ENCODE results near the gene MLN.

The MLN gene

DNA sequence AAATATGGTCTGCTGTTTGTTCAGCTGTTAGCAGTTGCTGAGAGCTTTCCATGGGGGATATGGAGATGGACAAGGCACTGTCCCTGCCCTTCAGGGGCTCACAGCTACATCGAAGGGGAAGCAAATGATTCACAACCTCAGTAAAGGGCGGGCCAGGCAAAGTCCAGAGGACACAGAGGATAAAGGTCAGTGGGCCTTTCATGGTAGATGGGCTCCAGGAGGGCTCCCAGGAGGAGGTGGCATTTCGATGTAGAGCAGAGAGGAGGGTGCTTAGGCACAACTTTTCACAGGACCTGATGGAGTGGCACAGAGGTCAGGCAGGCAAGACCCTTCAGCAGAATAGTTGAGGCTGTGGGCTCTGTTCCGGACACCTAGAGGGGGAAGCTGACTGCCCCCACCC, 15.2 kb upstream of the MLN start:
- no peak for DNase-seq
- in situ Hi-C loops (cut with MboI; ENCODE audit: low pct_unique_long_range_greater_than_20kb, low sequenced_read_pairs): no loop called here

DNA sequence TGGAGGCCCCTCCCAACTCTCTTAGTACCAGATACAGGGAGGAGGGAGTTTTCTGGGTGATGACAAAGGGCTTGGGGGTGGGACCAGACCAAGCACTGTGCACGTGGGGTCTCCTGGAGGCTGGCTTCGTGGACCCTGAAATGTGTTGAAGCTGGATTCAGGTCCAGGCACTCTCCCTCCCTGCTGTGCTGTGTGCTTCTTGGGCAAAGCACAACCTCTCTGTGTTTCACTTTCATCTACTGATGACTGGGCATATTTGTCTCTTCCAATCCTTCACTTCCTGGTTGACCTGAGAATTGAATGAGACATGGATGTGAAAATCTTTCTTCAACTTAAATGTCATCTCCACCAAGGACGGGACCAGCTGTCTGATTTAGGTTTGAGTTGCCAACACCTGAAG, 14.5 kb upstream of the MLN start:
- no peak for DNase-seq
- in situ Hi-C loops (cut with MboI; ENCODE audit: low pct_unique_long_range_greater_than_20kb, low sequenced_read_pairs): no loop called here

DNA sequence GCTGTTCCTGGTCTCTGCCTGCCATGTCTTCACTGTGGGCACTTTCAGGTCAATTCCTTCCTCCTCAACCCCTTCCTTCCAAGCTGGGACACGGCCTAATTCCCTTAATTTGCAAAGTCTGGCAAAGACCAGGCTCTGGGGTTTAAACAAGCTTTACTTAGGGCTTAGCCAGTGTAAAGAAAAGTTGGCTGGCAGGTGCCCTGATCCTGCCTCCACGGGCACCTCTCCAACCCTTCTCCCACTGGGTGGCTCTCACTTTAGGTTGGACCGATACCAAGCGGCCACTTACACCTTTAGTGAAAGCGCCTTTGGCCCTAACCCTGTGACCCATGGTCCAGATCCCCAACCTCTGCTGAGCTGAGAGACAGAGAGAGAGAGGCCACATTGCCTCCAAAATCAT, 13.7 kb upstream of the MLN start:
- in situ Hi-C loops (cut with MboI; ENCODE audit: low pct_unique_long_range_greater_than_20kb, low sequenced_read_pairs): no loop called here

DNA sequence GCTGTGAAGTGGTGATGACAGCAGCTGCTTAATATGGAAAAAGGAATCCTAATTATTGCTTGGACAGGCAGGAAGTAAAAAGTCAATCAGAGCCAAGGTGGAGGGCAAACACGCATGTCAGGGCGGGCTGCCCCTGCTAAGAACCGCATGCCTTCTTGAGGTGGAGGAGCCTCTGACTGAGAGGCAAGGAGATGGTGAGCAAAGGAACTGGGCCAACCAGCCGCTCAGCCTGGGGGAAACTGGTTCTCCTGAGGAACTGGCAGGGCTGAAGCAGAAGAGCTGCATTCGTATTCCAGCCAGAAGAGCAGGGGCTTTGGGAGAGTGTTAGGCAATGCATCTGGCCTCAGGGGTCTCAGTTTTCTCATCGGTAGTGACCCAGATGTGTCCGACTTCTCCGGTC, 13.1 kb upstream of the MLN start:
- DNase-seq: no peak
- in situ Hi-C loops (cut with MboI; ENCODE audit: low pct_unique_long_range_greater_than_20kb, low sequenced_read_pairs): no loop called here

More for the DNA sequence above, 13.7 kb upstream of the MLN start:
- DNase-seq: no peak

DNA sequence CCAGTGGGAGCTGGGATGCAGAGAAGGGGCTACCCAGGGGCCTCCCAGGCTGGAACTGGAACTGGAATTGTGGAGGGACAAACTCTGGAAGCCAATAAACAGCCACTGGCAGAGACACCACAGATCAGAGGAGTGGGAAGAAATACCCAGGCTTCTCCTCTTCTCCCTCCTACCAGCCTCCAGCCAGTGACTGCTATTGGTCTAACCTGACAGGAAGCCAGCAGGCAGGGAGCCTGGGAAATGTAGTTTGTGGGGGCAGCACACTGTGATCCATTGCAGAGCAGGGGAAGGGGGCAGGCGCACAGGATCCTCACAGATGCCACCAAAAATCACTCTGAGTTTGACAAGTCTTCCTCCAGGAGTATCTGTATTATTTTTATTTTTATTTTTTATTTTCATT, 12.1 kb upstream of the MLN start:
- in situ Hi-C loops (cut with MboI; ENCODE audit: low pct_unique_long_range_greater_than_20kb, low sequenced_read_pairs): no loop called here
- no peak for DNase-seq

DNA sequence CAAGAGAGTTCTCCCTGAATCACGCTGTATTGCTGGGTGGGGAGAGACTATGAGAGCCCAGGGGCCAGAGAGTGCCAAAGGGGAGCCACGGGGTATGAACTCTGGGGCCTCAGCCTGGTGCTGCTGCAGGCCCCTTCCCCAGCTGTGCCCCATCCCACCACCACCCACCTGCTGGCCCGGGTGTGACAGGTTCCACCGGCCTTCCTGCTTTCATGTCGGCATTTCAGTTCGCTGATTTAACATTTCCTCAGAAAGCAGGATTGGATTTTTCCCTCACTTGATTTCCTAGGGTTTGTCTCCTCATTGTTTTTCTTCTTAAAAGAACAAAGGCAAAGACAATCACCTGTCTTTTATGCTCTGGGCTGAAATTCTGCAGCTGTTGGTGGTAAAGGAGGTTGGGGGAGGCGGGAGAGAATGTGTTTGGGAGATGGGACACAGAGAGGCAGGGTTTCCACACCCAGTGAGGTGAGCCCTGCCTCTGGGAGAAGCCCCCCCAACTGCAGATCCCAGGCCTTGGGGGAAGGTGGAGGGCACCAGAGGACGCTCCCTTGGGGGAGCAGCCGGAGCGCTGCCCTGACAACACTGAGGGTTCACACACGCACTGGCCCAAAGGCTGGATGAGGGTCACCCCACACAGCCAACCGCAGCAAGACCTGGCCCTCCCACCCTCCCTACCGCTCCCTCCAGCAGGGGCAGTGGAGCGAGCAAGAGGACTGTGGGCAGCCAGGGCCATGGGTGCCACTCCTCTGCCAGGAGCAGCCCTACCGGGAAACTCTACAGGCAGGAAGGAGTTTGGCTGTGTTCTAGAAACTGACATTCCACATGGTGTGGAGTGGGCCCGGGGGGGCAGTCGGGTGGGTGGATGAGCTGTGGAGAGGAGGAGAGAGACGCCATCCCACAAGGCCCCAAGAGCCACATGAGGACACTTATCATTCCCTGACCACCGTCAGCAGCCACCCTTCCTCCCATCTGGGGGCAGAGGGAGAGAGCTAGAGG, 10.5 kb upstream of the MLN start:
- in situ Hi-C loops (cut with MboI; ENCODE audit: low pct_unique_long_range_greater_than_20kb, low sequenced_read_pairs): no loop called here
- DNase-seq: no peak

DNA sequence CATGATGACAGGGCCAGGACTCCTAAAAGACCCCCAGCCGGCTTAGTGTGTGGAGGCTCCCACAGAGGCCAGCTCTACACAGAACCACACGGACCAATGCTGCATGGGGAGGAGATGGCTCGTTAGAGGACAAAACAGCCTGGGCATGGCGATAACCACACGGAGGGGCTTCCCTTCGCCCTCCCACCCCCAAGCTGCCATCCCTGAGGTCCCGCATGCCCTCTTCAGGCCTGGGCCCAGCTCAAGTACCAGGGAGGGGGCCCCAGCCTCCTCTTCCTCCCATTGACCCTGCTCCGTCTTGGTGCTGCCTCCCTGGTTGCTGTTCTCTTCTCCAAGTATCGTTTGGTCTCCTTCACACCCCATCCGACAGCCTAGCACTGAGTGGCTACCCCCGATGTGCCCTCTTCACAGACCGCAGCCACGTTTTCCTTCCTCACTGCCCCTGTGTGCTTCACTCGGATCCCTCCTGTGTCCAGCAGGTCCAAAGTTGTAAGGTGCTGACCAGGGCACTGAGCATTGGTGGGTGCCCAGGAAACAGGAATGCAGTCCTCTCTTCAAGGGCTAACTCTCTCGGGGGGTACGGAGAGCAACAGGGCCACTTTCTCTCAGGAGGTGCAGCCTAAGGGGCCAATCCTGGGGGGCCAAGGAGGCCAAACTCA, 9.6 kb upstream of the MLN start:
- no peak for DNase-seq
- in situ Hi-C loops (cut with MboI; ENCODE audit: low pct_unique_long_range_greater_than_20kb, low sequenced_read_pairs): no loop called here

DNA sequence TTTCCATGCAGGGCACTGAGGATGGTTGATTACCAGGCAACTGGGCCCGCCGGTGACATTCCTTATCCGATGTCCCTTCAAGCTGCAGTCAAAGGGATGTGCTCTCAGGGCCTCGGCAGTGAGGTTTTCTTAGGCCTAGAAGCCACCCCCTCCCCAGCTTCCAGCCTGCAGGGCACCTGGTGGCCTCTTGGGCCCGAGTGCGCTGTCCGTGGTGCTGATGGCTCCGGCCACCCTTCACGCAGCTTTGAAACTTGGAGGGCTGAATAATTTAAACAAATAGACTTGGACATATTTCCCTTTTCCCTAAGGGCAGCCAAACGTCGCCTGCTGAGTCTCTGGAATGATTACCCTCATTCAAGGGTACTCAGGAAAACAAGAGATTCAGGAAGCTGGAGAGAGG, 8.9 kb upstream of the MLN start:
- peak; percentile 58 for DNase-seq
- in situ Hi-C loops (cut with MboI; ENCODE audit: low pct_unique_long_range_greater_than_20kb, low sequenced_read_pairs): no loop called here

DNA sequence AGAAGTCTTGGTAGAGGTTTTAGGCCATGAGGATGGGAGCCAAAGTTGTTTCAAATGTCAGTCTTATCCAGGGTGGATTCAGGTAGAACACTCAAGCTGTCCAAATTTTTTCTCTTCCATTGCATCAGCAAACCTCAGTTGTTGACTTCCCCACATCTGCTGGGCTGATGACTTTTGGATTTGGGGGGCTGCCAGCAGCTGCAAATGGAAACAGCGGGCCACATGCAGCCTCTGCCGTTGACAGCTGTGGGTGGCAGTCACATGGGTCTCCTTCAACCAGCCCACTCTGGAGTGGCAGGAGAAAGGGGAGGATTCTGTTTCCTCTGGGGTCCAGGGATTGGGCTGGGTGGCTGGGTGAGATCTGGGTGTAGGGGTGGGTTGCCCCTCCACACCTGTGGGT, 5.8 kb upstream of the MLN start:
- no peak for DNase-seq
- in situ Hi-C loops (cut with MboI; ENCODE audit: low pct_unique_long_range_greater_than_20kb, low sequenced_read_pairs): no loop called here

DNA sequence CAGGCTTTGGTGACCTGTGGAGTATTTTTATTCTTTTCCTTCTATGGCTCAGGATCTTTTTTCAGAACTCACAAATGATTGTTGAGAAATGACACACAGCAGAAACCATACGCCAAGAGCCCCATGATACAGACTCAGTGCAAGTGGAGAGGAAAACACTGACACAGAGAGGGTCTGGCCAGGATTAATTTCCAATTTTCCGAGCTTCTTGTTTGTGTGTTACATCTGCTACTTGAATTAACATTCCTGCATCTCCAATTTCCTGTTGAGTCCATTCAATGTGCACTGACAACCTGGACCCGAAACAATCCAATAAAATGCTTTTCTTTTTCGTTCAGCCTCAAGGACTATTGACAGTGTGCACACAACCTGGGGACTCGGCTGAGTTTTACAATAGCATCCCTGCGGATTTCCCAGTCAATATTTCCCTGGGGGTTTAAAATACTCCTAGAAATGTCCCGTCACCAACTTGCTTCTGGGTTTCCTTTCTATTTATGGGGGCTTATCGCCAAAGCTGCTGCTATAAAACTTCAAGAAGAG, 4.9 kb upstream of the MLN start:
- no peak for DNase-seq
- in situ Hi-C loops (cut with MboI; ENCODE audit: low pct_unique_long_range_greater_than_20kb, low sequenced_read_pairs): no loop called here

DNA sequence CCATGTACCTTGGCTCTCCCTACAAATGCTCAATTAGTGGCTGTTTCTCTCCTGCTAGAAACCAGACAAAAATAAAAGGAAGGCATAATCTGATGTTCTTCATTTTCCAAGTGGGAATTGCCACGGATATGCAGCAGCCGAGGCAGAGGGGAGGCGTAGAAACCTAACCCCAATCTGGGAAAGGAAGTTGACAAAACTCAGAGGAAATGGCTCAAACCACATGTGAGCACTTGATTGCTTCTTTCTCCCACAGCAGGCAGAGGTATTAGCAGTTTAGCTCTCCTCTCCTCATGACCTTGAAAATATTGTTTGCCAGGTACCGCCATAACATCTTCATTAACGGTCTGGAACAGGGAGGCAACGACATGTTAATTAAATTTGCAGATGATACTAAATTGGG, 3.8 kb upstream of the MLN start:
- in situ Hi-C loops (cut with MboI; ENCODE audit: low pct_unique_long_range_greater_than_20kb, low sequenced_read_pairs): no loop called here
- no peak for DNase-seq

DNA sequence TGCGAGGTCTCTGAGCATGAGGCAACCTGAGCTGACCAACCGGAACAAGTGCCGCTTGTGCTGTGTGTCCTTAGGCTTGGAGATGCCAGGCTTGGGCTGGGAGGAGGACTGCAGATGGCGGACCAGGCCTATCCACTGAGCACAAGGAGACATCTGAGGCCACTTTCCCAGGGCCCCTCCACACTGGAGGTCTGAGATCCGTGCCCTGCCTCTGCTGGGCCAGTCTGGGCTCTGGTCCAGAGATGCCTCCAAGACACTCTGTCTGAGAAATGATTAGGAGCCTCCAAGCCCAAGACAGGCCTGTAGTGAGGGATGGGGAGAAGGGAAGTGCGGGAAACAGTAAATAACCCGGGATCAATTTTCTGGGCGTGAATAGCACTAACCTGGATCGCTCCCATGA, 3.0 kb upstream of the MLN start:
- in situ Hi-C loops (cut with MboI; ENCODE audit: low pct_unique_long_range_greater_than_20kb, low sequenced_read_pairs): no loop called here
- no peak for DNase-seq

DNA sequence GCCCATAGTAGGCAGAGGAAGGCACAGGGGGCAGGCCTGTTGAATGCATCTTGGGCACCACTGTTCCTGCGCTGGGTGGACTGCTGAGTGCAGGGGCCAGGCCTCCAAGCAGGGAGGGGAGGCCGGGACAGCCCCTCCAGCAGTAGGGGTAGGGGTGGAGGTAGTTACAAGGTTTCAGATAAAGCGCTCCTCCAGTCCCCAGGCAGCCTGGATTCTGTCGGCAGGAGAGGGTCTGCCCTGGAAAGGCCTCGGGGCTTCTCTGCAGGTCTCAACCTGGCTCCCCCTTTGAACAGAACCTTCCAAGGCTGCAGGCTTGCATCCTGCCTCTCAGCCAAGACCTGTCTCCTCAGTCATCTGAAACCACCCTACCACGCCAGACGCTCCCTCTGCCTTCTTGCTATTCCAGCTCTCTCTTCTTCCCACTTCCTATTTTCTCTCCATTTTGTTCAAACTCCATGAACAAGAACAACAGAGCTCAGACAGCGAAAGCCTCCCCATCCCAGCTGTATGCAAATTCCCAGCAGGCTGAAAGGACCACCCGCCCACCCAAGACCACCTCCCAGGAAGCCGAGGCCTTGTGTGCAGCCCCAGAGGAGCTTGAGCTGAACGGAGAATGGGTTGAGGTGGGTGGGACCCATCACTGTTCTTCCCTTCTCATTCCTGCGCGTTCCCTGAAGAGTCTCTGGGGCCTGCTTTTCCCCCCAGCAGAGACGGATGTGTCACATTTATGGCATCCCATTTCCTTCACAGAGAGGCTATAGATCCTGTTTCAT, 1.4 kb downstream of the MLN start:
- in situ Hi-C loops (cut with MboI; ENCODE audit: low pct_unique_long_range_greater_than_20kb, low sequenced_read_pairs): no loop called here
- no peak for DNase-seq

DNA sequence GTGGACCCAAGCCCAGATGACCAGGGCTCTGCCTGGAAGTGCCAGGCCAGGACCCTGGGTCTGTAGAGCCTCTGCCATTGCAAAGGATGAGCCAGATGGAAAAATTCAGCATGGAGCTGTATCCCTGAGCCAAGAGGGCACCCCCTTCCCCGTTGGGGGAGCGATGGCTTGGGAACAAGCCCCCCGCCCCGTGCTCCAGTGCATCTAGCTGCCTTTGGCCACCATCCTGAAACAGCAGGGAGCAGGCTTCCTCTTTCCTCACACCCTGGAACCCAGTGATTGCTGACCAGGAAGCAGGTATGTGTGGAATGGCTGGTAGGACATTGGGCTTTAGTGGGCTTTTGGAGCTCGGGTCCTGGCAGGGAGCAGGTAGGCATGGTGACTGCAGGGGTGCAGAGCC, 2.2 kb downstream of the MLN start:
- no peak for DNase-seq
- in situ Hi-C loops (cut with MboI; ENCODE audit: low pct_unique_long_range_greater_than_20kb, low sequenced_read_pairs): no loop called here

DNA sequence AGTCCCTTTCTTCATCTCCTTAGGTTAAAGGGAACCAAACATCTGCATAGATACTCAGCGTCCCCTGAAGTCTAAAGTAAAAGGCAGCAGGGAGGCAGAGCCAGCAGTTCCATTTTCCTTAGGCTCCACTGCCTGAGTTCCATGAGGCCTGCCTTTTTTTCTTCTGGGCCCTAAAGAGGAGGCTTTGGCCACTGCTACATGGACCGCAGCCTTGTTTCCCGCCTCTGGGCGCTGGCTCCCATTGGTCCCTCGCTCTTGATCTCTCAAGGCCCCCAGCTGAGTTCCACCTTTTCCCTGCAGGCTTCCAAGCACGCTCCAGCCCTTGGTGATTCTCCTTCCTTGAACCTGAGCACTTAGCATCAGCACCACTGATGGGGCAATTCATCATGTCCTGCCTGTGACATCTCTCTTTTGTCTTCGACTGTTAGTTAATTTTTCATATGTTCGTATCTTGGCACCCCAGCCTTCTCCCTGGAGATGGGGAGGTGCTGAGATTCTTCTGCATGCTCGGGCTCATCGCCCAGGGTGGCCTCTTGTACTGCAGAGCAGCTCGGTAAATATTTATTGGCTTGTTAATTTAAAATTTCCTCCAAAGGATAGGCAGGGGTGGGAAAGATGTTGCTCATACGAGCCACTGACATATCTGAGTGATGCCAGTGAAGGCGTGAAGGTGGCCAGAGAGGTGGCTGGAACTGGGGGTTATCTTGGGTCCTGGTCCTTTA, 3.4 kb downstream of the MLN start:
- DNase-seq: no peak
- in situ Hi-C loops (cut with MboI; ENCODE audit: low pct_unique_long_range_greater_than_20kb, low sequenced_read_pairs): no loop called here

DNA sequence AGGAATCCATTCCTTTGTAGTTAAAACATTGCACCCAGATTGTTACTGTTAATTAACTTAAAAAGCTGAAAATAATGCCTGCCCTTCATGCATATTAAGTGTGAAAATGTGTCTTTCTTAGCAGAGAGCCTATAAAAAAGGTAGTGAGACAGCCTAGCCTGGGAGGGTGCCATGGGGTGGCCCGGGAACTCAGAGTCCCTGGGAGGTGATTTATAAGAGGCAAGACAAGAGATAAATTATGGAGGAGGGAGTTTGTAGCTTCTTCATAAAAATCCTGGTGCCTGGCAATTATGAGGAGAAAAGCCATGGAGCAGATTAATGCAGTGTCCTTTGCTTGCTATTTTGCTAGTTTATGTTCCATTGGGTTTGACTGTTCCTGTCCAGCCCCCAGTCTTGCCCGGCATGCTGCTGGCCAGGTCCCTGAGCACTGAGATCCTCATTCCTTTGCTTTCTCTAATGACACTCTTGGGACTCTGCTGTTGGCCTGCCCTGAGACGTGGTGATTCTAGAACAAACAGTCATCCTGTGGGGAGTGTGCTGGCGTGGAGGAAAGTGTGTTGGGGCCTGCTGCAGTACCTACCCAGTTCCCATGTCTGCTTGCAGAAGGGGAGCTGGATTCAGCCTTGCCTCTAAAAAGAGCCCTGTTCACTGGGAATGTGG, 4.2 kb downstream of the MLN start:
- DNase-seq: no peak
- in situ Hi-C loops (cut with MboI; ENCODE audit: low pct_unique_long_range_greater_than_20kb, low sequenced_read_pairs): no loop called here

DNA sequence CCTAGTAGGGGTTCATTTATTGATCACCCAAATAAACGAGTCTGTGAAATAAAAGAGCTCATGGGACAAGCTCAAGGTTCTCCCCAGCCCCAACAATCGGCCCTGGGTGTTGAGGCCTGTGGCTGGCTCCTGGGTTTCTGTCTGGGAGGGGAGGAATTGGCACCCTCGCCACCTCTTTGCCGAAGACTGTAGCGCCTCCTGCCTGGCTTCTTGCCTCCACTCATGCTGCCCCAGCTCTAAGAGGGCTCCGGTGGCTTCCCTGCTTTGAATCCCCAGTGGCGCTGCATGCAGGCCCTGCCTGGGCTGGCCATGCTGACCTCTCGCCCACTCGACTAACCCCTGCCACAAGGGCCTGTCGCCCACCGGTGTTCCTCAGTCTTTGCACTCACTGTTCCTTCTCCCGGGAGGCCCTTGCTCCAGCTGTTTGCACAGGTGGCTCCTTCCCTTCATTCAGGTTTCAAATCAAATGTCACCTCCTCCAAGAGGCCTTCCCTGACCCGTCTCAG, 5.4 kb downstream of the MLN start:
- in situ Hi-C loops (cut with MboI; ENCODE audit: low pct_unique_long_range_greater_than_20kb, low sequenced_read_pairs): no loop called here
- no peak for DNase-seq

DNA sequence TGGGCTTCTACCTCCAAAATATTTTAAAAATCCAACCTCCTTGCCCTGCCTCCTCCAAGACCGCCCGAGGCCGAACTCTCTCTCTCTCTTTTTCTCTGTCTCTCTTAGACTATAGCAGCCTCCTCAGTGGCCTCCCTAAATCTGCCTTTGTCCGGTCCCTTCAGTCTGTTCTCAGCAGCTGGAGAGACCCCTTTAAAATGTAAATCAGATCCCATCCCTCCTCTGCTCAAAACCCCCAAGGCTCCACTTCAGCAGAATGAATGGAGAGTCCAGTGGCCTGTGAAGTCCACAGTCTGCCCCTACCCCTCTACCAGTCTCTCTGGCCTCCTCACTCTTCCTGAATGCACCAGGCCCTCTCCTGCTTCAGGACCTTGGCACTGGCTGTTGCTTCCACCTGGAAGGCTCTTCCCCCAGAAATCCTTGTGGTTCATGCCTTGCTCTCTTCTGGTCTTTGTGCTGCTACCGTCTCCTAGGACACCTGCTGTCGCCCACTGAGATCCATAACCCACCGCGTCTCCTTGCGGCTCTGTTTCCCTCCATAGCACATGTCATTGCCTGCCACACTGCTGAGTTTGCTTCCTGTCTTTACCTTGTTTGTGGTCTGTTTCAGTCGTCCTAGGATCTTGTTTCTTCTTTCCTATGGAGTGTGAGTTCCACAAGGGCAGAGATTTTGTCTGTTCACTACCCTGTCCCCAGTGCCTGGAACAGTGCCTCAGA, 6.0 kb downstream of the MLN start:
- no peak for DNase-seq
- in situ Hi-C loops (cut with MboI; ENCODE audit: low pct_unique_long_range_greater_than_20kb, low sequenced_read_pairs): no loop called here
